ENCODE measurements around the gene HOTAIR. TPM values are rescaled to one million over a fixed set of nuclear protein-coding genes. Genes with fewer than 3 reads are reported as not detected.

Gene HOTAIR
- total RNA-seq, 1 experiment from 2014 or later = not detected

DNA sequence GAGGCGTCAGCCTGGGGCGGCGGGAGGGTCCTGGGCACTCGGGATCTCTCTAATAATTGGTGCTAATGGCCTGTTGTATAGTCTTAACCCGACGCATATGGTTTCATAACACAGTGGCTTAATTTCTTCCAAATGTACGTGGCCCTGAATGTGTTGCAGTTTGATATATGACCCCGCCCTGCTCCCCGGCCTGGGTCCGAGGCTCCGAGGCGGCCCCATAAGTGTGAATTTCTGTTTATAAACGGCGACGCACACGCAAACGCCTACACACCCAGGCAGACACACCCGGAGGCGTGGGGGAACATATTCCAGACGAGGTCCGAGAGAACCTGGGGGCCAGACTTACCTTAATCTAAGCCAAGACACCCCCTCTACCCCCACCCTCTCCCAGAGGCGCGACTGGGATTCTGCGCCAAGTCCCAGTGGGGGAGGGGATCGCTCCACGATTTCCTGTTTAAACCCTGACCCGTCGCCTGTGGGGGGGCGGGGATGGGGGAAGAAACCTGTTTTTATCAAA lies 43.8 kb upstream of the HOTAIR start:
- H2AK5ac ChIP-seq (ENCODE audit: insufficient read length, low read length) = no peak overlapping the region
- no peak overlapping the region for H2BK20ac ChIP-seq (ENCODE audit: low read depth, low read length, poor library complexity, severe bottlenecking)
- no peaks in the 10 kb centered on the region for H3K4me1 ChIP-seq (ENCODE audit: insufficient read depth, low read length)
- H3K27ac ChIP-seq (ENCODE audit: insufficient read length, low read depth, low read length) = no peak overlapping the region
- no peaks in the 10 kb centered on the region for H3K79me1 ChIP-seq (ENCODE audit: insufficient read depth, low read depth, low read length, poor library complexity, severe bottlenecking)
- no peak for DNase-seq
- no peak overlapping the region for H3K56ac ChIP-seq (ENCODE audit: insufficient read length, low read depth, low read length)
- no peak overlapping the region for H3K18ac ChIP-seq (ENCODE audit: insufficient read length, low read depth, low read length)
- H2BK12ac ChIP-seq (ENCODE audit: insufficient read length, low read depth, low read length) = no peak overlapping the region
- H3K9me3 ChIP-seq (ENCODE audit: control insufficient read depth, low read depth, low read length) = no peaks in the 10 kb centered on the region
- H3K23me2 ChIP-seq (ENCODE audit: insufficient read length, low read depth, low read length, poor library complexity, severe bottlenecking) = peaks cover 10% of the 10 kb centered on the region
- TF ChIP-seq, protein P1, sequence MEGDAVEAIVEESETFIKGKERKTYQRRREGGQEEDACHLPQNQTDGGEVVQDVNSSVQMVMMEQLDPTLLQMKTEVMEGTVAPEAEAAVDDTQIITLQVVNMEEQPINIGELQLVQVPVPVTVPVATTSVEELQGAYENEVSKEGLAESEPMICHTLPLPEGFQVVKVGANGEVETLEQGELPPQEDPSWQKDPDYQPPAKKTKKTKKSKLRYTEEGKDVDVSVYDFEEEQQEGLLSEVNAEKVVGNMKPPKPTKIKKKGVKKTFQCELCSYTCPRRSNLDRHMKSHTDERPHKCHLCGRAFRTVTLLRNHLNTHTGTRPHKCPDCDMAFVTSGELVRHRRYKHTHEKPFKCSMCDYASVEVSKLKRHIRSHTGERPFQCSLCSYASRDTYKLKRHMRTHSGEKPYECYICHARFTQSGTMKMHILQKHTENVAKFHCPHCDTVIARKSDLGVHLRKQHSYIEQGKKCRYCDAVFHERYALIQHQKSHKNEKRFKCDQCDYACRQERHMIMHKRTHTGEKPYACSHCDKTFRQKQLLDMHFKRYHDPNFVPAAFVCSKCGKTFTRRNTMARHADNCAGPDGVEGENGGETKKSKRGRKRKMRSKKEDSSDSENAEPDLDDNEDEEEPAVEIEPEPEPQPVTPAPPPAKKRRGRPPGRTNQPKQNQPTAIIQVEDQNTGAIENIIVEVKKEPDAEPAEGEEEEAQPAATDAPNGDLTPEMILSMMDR (conservative IDR thresholded peaks at IDR 0.05) = no peak
- H3K4me1 Mint-ChIP-seq = peaks cover 13 to 26% of the 10 kb centered on the region in 2 experiments
- WGBS (ENCODE audit: extremely low coverage, insufficient read length, low lambda C conversion rate) = no CpG with 5 or more reads among the region's 29 CpGs
- no peaks in the 10 kb centered on the region for H3K36me3 Mint-ChIP-seq (ENCODE audit: insufficient read depth in 1 of 3, low read depth in 3 of 3)
- no peak overlapping the region for H3K14ac ChIP-seq (ENCODE audit: insufficient read depth, low read length)
- no peaks in the 10 kb centered on the region for H3K79me2 ChIP-seq (ENCODE audit: insufficient read depth, low read length)
- H3K27me3 ChIP-seq (ENCODE audit: insufficient read depth, low read length) = peaks cover 93% of the 10 kb centered on the region
- peaks cover 100% of the 10 kb centered on the region for H3K27me3 Mint-ChIP-seq (ENCODE audit: low read depth)
- no peak overlapping the region for H2BK120ac ChIP-seq (ENCODE audit: low read depth, low read length, poor library complexity, severe bottlenecking)
- no peak overlapping the region; a peak in 1 of 7 replicates for H3K27ac Mint-ChIP-seq
- no peak overlapping the region for H4K8ac ChIP-seq (replicated peaks; ENCODE audit: insufficient read length, low read depth, low read length)
- H4K5ac ChIP-seq (ENCODE audit: insufficient read length, low read depth, low read length) = no peak overlapping the region
- H2BK5ac ChIP-seq (ENCODE audit: insufficient read length, low read length) = no peak overlapping the region
- peak overlapping the region; percentile 38 to 73 for H3K4me3 Mint-ChIP-seq
- H3K4me2 ChIP-seq (ENCODE audit: insufficient read depth, insufficient read length, low read length) = peak overlapping the region; percentile 77
- no peak overlapping the region for H2AFZ ChIP-seq (ENCODE audit: low read length)
- peaks cover 0 to 2% of the 10 kb centered on the region in 2 experiments; a peak in 2 of 5 replicates for H3K9me3 Mint-ChIP-seq
- no peak overlapping the region for H3K9ac ChIP-seq (ENCODE audit: extremely low read depth, insufficient read length, low read length)
- H4K91ac ChIP-seq (ENCODE audit: insufficient read length, low read depth, low read length) = no peak overlapping the region
- no peak overlapping the region for H3K23ac ChIP-seq (ENCODE audit: insufficient read length, low read depth, low read length)
- H3T11ph ChIP-seq (ENCODE audit: low read length) = no peak overlapping the region
- H3K4ac ChIP-seq (ENCODE audit: low read depth, low read length) = no peak overlapping the region
- H4K20me1 ChIP-seq (ENCODE audit: control insufficient read depth, insufficient read depth, insufficient read length) = no peaks in the 10 kb centered on the region
- no peak overlapping the region for H2BK15ac ChIP-seq (ENCODE audit: low read depth, low read length)
